Activated CD4-positive, alpha-beta memory T cell treated with anti-CD3 and anti-CD28 coated beads, Interleukin-2, amount 10 ng/mL, durations not matched to agents 7 days and 5 days (primary cell): Measurements from ENCODE around the gene COX6B2. TPM values are rescaled to one million over a fixed set of nuclear protein-coding genes. Genes with fewer than 3 reads are reported as not detected.

Source experiments
- CTCF ChIA-PET: fragments of 350-600 bp; sonication (Branson Sonifier 250); formaldehyde crosslinking; loops from one replicate; lab custom pipeline; 2021; ENCODE audit warnings: antibody characterized with exemption, inconsistent platforms; lab: Charles Lee
- POLR2A ChIA-PET: fragments of 350-600 bp; sonication (Branson Sonifier 250); formaldehyde crosslinking; loops from one replicate; lab custom pipeline; 2021; ENCODE audit warnings: antibody characterized with exemption; lab: Charles Lee
- DNase-seq: peaks from one replicate; pipeline ENCODE4 v3.0.0-alpha.2; 2020
- H3K27ac Mint-ChIP-seq: one replicate; pipeline ENCODE4 v1.8.0; 2021; ENCODE audit warnings: mild to moderate bottlenecking, mixed read lengths
- H3K27me3 Mint-ChIP-seq: one replicate; pipeline ENCODE4 v1.8.0; 2021; ENCODE audit warnings: mixed read lengths
- H3K36me3 Mint-ChIP-seq: one replicate; pipeline ENCODE4 v1.8.0; 2021; ENCODE audit warnings: low read depth, mixed read lengths
- H3K4me1 Mint-ChIP-seq: one replicate; pipeline ENCODE4 v1.8.0; 2021; ENCODE audit warnings: mixed read lengths
- H3K4me3 Mint-ChIP-seq: one replicate; pipeline ENCODE4 v1.8.0; 2021; ENCODE audit warnings: mild to moderate bottlenecking, mixed read lengths
- H3K9me3 Mint-ChIP-seq: one replicate; pipeline ENCODE4 v1.8.0; 2021; ENCODE audit warnings: mixed read lengths
- total RNA-seq, 2 experiments: library from RNA; stranded (reverse); gene quantifications; one replicate each; pipeline ENCODE4 v1.2.3, GENCODE V29; 2021

The COX6B2 gene
- total RNA-seq, 2 experiments from 2014 or later = 0.83 to 2.0 TPM

DNA sequence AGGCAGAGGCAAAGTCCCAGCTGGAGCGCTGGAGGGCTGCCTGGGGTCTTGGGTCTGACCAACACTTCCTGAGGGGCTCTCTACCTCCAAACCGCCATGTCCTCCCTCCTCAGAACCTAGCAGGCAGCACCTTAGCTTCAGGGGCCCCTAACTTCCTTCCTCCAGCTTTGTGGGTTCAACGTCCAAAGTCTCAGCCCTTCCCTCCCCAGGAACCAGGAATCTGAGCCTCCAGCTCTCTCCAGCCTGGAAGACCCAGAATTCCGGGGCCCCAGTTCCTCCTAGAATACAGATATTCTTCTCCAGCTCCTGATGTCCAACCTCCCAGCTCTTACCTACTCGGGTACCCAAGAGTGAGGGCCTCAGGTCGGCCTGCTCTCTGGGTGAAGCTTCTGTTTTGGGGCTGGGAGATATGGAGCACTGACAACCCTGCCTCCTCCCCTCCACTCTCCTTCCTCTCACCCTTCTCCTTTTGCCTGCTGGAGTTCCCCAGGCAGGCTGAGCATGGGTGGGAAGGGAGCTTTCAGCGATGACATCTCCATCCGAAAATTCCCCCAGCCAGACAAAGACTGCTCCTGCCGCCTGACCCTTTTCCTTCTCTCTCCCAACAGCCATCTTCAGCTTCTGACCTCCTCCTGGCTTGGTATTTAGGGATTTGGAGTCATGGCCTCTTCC is 32.9 kb downstream of the COX6B2 start:
- H3K27ac Mint-ChIP-seq = no peak overlapping the region
- no peaks in the 10 kb centered on the region for H3K9me3 Mint-ChIP-seq
- ChIA-PET POLR2A (interaction anchor here (0.9 kb wide), 1 partner anchor 18 kb away, joined by 3 read pairs; the partner anchor contains the start of gene KMT5C), CTCF (interaction anchor here (1.0 to 4.5 kb wide), 3 partner anchors 11 to 30 kb away, joined by 3 to 26 read pairs (median 6); no protein-coding TSS in a partner anchor)
- no peak overlapping the region for H3K4me3 Mint-ChIP-seq
- no peak for DNase-seq
- H3K36me3 Mint-ChIP-seq = no peaks in the 10 kb centered on the region
- peaks cover 11% of the 10 kb centered on the region for H3K27me3 Mint-ChIP-seq
- H3K4me1 Mint-ChIP-seq = peaks cover 20% of the 10 kb centered on the region

DNA sequence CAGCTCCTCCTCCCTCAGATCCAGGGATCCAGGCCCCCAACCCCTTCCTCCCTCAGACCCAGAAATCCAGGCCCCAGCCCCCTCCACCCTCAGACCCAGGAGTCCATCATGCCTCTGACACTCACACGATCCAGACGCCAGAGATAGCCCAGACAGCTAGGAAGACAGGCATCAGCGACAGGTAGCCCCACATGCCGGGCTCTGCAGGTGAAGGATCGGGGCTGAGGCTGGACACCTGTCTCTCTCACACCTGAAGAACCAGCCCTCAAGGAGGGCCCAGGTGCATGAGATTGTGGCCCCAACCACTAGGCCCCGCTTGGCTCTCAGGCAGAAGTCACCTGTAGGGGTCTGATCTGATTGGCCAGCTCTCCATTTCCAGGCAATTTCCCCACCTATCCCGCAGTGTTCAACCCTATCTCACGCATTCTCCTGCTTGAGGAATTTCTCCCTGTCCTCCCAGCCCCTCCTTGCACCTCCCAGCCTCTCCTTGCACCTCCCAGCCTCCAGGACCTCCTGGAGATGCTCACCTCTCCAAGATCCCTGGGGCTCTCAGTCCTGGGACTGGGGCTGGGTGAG is 33.6 kb downstream of the COX6B2 start:
- H3K36me3 Mint-ChIP-seq = no peaks in the 10 kb centered on the region
- peaks cover 11% of the 10 kb centered on the region for H3K27me3 Mint-ChIP-seq
- CTCF ChIA-PET = interaction anchor here (1.0 to 4.5 kb wide), 4 partner anchors 11 to 29 kb away, joined by 3 to 26 read pairs (median 4); no protein-coding TSS in a partner anchor
- no peak overlapping the region for H3K4me3 Mint-ChIP-seq
- POLR2A ChIA-PET = interaction anchor here (0.9 to 1.0 kb wide), 2 partner anchors 18 to 19 kb away, joined by 3 to 4 read pairs; partner anchors contain the start of gene KMT5C
- no peak for DNase-seq
- peaks cover 17% of the 10 kb centered on the region for H3K4me1 Mint-ChIP-seq
- H3K27ac Mint-ChIP-seq = no peak overlapping the region
- H3K9me3 Mint-ChIP-seq = no peaks in the 10 kb centered on the region

DNA sequence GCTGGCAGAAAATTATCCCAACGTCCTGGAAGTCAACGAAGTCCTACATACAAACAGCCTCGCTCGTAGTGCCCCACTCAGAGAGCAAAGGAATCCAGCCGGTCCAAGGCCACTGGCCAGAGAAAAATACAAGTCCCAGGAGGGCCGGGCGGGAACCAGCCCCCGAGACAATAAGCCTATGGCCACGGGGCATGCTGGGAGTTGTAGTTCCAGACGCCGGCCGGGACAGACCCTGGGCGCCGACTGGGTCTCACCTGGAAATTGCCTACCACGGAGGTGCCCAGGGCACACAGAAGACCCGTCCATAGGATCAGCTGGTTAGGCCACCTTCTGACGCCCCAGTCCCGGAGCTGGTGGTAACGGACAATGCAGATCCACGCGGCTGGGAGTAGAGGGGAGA is 34.7 kb downstream of the COX6B2 start:
- CTCF ChIA-PET = interaction anchor here (1.3 kb wide), 1 partner anchor 18 kb away, joined by 3 read pairs; no protein-coding TSS in a partner anchor
- no peak for DNase-seq
- peaks cover 11% of the 10 kb centered on the region for H3K27me3 Mint-ChIP-seq

DNA sequence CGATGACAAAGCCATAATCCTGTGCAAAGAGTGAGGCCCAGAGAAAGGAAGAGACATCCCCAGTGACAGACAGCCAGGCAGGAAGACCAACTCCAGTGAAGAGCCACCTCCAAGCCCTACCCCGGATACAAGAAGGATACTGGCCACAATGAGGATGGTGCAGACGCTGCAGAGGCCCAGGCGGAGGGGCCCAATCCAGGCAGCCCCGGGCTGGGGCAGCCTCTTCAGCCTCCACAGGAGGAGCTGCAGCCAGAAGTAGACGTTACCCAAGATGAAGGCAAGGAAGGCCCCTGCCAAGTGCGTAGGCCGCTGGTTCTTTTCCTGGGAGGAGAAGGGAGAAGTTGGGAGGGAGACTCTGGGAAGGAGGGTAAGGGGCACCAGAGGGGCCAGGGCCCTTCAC is 37.9 kb downstream of the COX6B2 start:
- peaks cover 2% of the 10 kb centered on the region for H3K4me1 Mint-ChIP-seq
- H3K27me3 Mint-ChIP-seq = no peaks in the 10 kb centered on the region
- no peak overlapping the region for H3K27ac Mint-ChIP-seq
- H3K4me3 Mint-ChIP-seq = no peak overlapping the region
- DNase-seq = no peak
- no peaks in the 10 kb centered on the region for H3K9me3 Mint-ChIP-seq
- ChIA-PET CTCF (interaction anchor here (2.4 kb wide), 1 partner anchor 15 kb away, joined by 9 read pairs; no protein-coding TSS in a partner anchor), POLR2A (interaction anchor here (1.0 kb wide), 1 partner anchor 36 kb away, joined by 3 read pairs; no protein-coding TSS in a partner anchor)
- no peaks in the 10 kb centered on the region for H3K36me3 Mint-ChIP-seq

More for the DNA sequence above, 34.7 kb downstream of the COX6B2 start:
- H3K4me3 Mint-ChIP-seq = no peak overlapping the region
- peaks cover 11% of the 10 kb centered on the region for H3K4me1 Mint-ChIP-seq
- POLR2A ChIA-PET = interaction anchor here (1.0 kb wide), 1 partner anchor 19 kb away, joined by 4 read pairs; the partner anchor contains the start of gene KMT5C
- H3K36me3 Mint-ChIP-seq = no peaks in the 10 kb centered on the region
- H3K9me3 Mint-ChIP-seq = no peaks in the 10 kb centered on the region
- no peak overlapping the region for H3K27ac Mint-ChIP-seq

DNA sequence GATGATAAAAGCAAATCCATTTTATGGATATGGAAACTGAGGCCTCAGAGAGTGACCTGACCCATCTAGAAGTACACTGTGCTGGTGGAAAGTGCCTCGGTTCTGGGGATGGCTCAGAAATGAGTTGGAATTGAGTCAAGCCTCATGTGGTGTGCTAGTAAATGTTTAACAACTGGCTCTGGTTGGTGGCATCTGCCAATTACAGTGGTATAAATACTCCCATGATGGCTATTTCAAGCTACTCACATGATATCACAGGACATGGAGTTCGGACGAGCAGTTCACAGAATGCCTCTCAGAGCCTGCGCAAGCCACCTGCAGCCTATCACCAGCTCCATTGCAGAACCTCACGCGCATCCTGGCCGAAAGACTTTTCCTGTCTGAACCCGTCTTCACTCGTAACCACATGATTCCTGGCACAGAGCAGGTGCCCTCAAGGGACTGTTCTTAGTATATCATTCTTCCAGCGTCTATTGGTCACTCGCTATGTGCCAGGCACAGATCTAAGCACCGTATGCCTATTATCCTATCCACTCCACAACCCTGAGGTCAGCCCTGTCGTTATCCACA is 38.5 kb downstream of the COX6B2 start:
- DNase-seq = no peak
- ChIA-PET CTCF (interaction anchor here (2.4 kb wide), 1 partner anchor 14 kb away, joined by 9 read pairs; no protein-coding TSS in a partner anchor), POLR2A (no interaction called here)
- no peak overlapping the region for H3K4me3 Mint-ChIP-seq
- H3K27me3 Mint-ChIP-seq = no peaks in the 10 kb centered on the region
- no peaks in the 10 kb centered on the region for H3K9me3 Mint-ChIP-seq
- no peaks in the 10 kb centered on the region for H3K4me1 Mint-ChIP-seq
- H3K27ac Mint-ChIP-seq = no peak overlapping the region
- H3K36me3 Mint-ChIP-seq = no peaks in the 10 kb centered on the region

DNA sequence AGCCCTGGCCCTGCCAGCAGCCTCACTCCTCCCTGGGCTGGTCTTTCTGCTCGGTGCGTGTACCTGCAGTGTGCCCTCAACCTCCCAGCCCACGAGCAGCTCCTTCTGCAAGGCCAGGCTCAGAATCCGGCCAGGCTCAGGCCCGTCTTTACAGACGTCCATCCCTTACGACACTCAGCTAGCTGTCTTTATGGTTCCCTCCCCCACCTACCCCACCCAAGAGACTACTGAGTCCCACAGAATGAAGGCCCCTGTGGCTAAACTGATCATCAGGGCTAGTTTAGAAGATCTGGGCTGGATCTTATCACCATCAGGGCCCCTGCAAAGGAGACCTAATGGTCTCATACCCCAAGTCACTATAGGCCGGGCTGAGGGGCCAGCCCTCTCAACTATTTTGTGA is 40.1 kb downstream of the COX6B2 start:
- H3K9me3 Mint-ChIP-seq = no peaks in the 10 kb centered on the region
- ChIA-PET POLR2A (interaction anchor here (1.2 kb wide), 1 partner anchor 93 kb away, joined by 3 read pairs; the partner anchor contains the start of gene UBE2S), CTCF (no interaction called here)
- no peak overlapping the region for H3K27ac Mint-ChIP-seq
- DNase-seq = no peak
- no peaks in the 10 kb centered on the region for H3K27me3 Mint-ChIP-seq
- H3K4me3 Mint-ChIP-seq = no peak overlapping the region
- H3K36me3 Mint-ChIP-seq = no peaks in the 10 kb centered on the region
- H3K4me1 Mint-ChIP-seq = no peaks in the 10 kb centered on the region

DNA sequence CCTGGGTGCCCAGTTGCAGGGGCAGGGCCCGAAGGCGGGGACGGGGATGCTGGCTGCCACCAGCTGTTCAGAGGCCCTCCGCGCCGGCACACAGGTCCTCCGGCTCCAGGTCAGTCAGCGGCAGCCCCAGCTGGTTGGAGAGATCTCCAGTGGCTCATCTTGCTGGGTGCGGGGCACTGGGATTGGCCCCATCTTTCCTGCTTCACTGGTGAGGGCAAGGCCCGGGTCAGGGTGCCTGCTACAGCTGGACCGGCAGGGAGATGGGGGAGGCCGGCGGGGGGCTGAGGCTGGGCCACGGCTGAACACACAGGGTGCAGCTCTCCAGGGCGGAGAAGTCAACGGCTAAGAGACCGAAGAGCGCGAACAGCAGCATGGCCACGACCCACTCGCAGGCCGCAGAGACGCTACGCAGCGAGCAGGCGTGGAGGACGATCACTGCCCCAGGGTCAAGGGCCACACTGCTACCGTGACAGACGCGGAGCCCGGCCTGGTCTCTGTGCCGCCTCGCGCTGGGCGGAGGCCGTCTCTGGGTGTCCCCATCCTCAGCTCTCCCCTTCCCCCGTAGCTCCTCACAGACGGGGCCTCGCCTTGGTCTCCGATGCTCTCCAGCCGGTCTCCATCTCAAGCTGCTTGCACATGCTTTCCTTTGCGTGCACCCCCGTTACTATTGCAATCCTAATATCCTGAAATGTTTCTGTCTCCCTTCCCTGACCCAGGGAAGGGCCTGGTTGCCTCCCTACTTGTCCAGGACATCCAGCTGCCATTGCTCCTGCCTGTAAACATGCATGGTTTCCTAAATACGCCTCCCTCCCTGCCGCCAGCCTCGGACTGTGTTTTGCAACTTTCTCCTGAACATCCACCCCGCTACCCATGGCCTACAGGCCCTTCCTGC is 41.7 kb downstream of the COX6B2 start:
- no peak overlapping the region for H3K27ac Mint-ChIP-seq
- no peaks in the 10 kb centered on the region for H3K4me1 Mint-ChIP-seq
- no peak for DNase-seq
- no peaks in the 10 kb centered on the region for H3K36me3 Mint-ChIP-seq
- ChIA-PET POLR2A (interaction anchor here (1.1 to 1.2 kb wide), 2 partner anchors 26 to 54 kb away, joined by 4 read pairs; partner anchors contain the start of gene PPP6R1), CTCF (interaction anchor here (0.6 to 2.7 kb wide), 3 partner anchors 11 to 164 kb away, joined by 3 to 12 read pairs (median 3); partner anchors contain the start of gene ZNF628)
- no peaks in the 10 kb centered on the region for H3K9me3 Mint-ChIP-seq
- H3K4me3 Mint-ChIP-seq = no peak overlapping the region
- H3K27me3 Mint-ChIP-seq = no peaks in the 10 kb centered on the region

DNA sequence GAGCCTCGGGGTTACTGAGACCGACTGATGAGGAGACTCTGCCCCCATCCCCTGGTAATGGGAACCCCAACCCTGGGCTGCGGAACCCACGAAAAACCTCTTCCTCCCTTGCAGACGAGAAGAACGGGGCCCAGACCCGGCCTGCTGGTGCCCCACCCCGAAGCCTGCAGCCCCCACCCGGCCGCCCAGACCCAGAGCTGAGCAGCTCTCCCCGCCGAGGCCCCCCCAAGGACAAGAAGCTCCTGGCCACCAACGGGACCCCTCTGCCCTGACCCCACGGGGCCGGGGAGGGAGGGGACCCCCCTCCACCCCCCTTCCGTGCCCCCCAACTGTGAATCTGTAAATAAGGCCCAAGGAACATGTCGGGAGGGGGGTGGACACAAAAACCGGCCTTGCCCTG is 42.7 kb downstream of the COX6B2 start:
- H3K9me3 Mint-ChIP-seq = no peaks in the 10 kb centered on the region
- POLR2A ChIA-PET = interaction anchor here (1.5 kb wide), 1 partner anchor 95 kb away, joined by 3 read pairs; no protein-coding TSS in a partner anchor
- no peaks in the 10 kb centered on the region for H3K27me3 Mint-ChIP-seq
- DNase-seq = no peak
- H3K36me3 Mint-ChIP-seq = no peaks in the 10 kb centered on the region
- CTCF ChIA-PET = interaction anchor here (2.7 kb wide), 1 partner anchor 10 kb away, joined by 12 read pairs; no protein-coding TSS in a partner anchor
- H3K4me1 Mint-ChIP-seq = no peaks in the 10 kb centered on the region
- no peak overlapping the region for H3K4me3 Mint-ChIP-seq
- H3K27ac Mint-ChIP-seq = no peak overlapping the region

DNA sequence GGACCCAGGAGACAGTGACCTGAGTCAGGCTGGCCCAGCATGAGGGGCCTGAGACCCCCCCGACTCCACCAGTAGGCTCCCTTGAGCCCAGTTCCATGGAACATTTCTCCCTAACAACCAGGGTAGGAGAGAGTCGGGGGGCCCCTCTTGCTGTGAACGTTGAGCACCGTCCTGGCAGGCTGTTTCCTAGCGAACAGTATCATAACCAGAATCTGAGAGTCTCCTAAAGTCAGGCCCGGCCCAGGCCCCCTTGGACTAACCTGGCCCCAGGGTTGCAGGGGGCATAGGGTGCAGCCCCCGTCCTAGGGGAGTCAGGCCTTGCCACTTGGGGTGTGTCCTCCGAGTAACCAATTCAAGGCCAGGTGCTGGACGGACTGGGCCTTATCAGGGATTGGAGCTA is 43.1 kb downstream of the COX6B2 start:
- CTCF ChIA-PET = interaction anchor here (2.7 kb wide), 1 partner anchor 10 kb away, joined by 12 read pairs; no protein-coding TSS in a partner anchor

DNA sequence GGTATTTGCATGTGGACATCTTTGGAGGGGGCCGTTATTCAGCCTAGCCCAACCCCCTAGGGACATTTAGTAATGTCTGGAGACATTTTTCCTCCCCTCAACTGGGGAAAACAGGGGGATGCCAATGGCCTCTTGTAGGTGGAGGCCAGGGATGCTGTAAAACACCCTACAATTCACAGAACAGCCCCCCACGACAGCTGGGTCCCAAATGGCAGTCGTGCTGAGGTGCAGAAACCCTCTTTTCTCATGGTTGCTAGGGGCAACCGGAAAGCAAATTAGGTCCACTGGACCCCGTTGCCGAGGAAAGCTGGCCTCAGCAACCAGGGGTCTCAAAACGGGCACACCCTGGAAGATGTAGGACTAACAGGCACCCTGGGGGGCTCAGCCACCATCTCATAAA is 44.0 kb downstream of the COX6B2 start:
- CTCF ChIA-PET = no interaction called here
- Mint-ChIP-seq H3K36me3 (no peaks in the 10 kb centered on the region), H3K9me3 (no peaks in the 10 kb centered on the region), H3K27me3 (no peaks in the 10 kb centered on the region), H3K4me3 (no peak overlapping the region), H3K27ac (no peak overlapping the region), H3K4me1 (peaks cover 1% of the 10 kb centered on the region)
- POLR2A ChIA-PET = interaction anchor here (1.5 kb wide), 1 partner anchor 97 kb away, joined by 3 read pairs; no protein-coding TSS in a partner anchor
- DNase-seq = no peak

More for the DNA sequence above, 43.1 kb downstream of the COX6B2 start:
- H3K36me3 Mint-ChIP-seq = no peaks in the 10 kb centered on the region
- no peaks in the 10 kb centered on the region for H3K4me1 Mint-ChIP-seq
- H3K4me3 Mint-ChIP-seq = no peak overlapping the region
- DNase-seq = no peak
- no peaks in the 10 kb centered on the region for H3K9me3 Mint-ChIP-seq
- POLR2A ChIA-PET = interaction anchor here (1.5 kb wide), 1 partner anchor 96 kb away, joined by 3 read pairs; no protein-coding TSS in a partner anchor
- no peaks in the 10 kb centered on the region for H3K27me3 Mint-ChIP-seq
- no peak overlapping the region for H3K27ac Mint-ChIP-seq

DNA sequence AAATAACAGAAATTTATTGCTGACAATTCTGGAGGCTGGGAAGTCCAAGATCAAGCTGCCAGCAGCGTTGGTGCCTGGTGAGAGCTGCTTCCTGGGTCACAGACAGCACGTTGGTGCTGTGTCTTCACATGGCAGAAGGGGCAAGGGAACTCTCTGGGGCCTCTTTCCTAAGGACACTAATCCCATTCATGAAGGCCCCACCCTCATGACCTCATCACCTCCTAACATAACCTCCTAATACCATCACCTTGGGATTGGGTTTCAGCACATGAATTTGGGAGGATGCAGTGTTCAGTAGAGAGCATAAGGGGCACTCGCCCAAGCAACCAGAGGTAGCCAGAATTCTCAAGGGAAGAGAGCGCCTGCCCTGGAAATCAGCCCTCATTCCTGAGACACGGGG is 45.1 kb downstream of the COX6B2 start:
- CTCF ChIA-PET = no interaction called here
- H3K9me3 Mint-ChIP-seq = no peaks in the 10 kb centered on the region

DNA sequence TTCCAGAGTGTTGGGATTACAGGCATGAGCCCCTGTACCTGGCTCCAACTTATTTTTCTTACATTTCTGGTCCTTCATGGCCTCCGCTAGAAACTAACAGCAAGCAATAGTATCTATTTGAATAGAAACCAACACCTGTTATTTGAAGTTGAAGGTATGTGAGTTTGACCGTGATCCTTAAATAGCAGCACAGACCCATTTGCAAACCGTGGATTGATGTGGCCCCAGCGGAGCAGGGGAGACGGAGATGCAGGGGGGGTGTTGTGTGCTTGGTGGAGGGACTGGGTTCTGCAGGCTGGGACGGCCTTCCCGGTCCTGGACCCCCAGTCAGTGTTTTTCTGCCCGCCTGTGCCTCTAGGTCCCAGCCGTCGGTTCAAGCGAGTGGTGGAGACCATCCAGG is 46.2 kb downstream of the COX6B2 start:
- no peak overlapping the region for H3K27ac Mint-ChIP-seq
- ChIA-PET POLR2A (interaction anchor here (1.0 kb wide), 1 partner anchor 99 kb away, joined by 3 read pairs; the partner anchor contains the start of gene UBE2S), CTCF (no interaction called here)
- no peak for DNase-seq
- H3K4me3 Mint-ChIP-seq = no peak overlapping the region
- no peaks in the 10 kb centered on the region for H3K9me3 Mint-ChIP-seq
- H3K36me3 Mint-ChIP-seq = no peaks in the 10 kb centered on the region
- peaks cover 4% of the 10 kb centered on the region for H3K4me1 Mint-ChIP-seq
- H3K27me3 Mint-ChIP-seq = no peaks in the 10 kb centered on the region

More for the DNA sequence above, 45.1 kb downstream of the COX6B2 start:
- DNase-seq = no peak
- POLR2A ChIA-PET = no interaction called here
- Mint-ChIP-seq H3K4me3 (no peak overlapping the region), H3K4me1 (peaks cover 4% of the 10 kb centered on the region), H3K27me3 (no peaks in the 10 kb centered on the region), H3K36me3 (no peaks in the 10 kb centered on the region), H3K27ac (no peak overlapping the region)
